Diencephalon (tissue), 1 donor: Measurements from ENCODE around the gene SSX2. TPM values are rescaled to one million over a fixed set of nuclear protein-coding genes. Genes with fewer than 3 reads are reported as not detected.

Experiments used
- small RNA-seq: library from RNA; depleted of rRNA; stranded (forward); fragments of <200 nt; gene quantifications from one replicate; pipeline ENCODE3, GENCODE V24; 2014
- total RNA-seq: library from RNA; depleted of rRNA; stranded (reverse); fragments of >200 nt; gene quantifications from one replicate; pipeline ENCODE4 v1.2.3, GENCODE V29; 2014

SSX2 gene, protein sequence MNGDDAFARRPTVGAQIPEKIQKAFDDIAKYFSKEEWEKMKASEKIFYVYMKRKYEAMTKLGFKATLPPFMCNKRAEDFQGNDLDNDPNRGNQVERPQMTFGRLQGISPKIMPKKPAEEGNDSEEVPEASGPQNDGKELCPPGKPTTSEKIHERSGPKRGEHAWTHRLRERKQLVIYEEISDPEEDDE
- not detected for total RNA-seq

DNA sequence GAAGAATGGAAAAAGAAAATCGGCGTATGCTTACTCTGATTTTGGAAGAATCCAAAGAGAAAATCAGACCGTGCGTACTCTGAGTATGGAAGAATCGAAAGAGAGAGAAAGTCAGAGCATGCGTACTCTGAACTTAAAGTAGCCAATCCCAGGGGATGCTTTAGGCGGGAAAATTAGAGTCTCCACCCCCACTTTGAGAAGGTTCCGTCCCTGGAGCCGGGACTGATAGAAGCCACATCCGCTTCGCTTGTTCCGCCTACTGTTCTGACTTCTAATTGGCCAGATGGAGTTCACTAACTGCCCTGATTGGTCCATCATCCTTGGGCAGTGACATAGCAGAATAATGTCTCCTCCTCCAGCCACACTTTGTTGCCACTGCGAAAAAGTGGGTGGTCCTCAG, at the start of gene SSX2:
Gene SSX2 (minus strand): TSS at position 101 of the 400 bp plus-strand sequence. CDS start 1,429 bp downstream, outside the sequence.

DNA sequence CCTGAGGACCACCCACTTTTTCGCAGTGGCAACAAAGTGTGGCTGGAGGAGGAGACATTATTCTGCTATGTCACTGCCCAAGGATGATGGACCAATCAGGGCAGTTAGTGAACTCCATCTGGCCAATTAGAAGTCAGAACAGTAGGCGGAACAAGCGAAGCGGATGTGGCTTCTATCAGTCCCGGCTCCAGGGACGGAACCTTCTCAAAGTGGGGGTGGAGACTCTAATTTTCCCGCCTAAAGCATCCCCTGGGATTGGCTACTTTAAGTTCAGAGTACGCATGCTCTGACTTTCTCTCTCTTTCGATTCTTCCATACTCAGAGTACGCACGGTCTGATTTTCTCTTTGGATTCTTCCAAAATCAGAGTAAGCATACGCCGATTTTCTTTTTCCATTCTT, 44.0 kb upstream of the SSX2 start, which contains the start of gene SSX2B:
Gene SSX2B (plus strand): TSS at position 301 of the 400 bp plus-strand sequence. CDS start 1,429 bp downstream, outside the sequence.

DNA sequence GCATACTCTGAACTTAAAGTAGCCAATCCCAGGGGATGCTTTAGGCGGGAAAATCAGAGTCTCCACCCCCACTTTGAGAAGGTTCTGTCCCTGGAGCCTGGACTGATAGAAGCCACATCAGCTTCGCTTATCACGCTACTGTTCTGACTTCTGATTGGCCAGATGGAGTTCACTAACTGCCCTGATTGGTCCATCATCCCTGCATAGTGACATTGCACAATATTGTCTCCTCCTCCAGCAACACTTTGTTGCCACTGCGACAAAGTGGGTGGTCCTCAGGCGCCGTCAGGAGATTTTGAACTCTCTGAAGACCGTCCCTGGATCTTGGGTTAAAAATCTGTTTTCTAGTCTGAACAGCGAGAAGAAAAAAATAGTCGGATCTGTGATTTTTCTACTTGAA, 52.2 kb downstream of the SSX2 start, which contains the start of gene SSX7:
Gene SSX7 (minus strand): TSS at position 101 of the 400 bp plus-strand sequence. CDS start 1,428 bp downstream, outside the sequence.

Small RNA genes within 50 kb of the gene (small RNA-seq; reads per million reads assigned to genes)
- gene AC244505.3, result not detected
- not detected for gene AC244505.5
- not detected for gene AL450023.3
- not detected for gene RNA5SP504

Other genes with a start within 250 kb of the SSX2 start
- not detected for gene XAGE1A, start 211.4 kb downstream of the SSX2 start, total RNA-seq
- gene XAGE1B, start 190.1 kb downstream of the SSX2 start, total RNA-seq, result not detected
- gene SSX7, start 52.3 kb downstream of the SSX2 start, total RNA-seq, result not detected
- not detected for gene SSX2B, start 44.1 kb upstream of the SSX2 start, total RNA-seq
- not detected for gene SPANXN5, start 90.2 kb upstream of the SSX2 start, total RNA-seq
- gene XAGE5, start 104.1 kb upstream of the SSX2 start, total RNA-seq, result not detected
- gene XAGE3, start 160.9 kb upstream of the SSX2 start, total RNA-seq, result not detected
- 24.0 TPM for gene FAM156B, start 190.2 kb upstream of the SSX2 start, total RNA-seq